SK-N-MC (cell line): ENCODE measurements around the gene ERGIC1.

Experiments used
- DNase-seq: peaks from one replicate; pipeline ENCODE4 v3.0.0-alpha.2; 2011; ENCODE audit warnings: low read depth, low spot score
- H3K27ac ChIP-seq: fragments of 200-600 bp; sonication (generic); 2 replicates; pipeline ENCODE4 v1.5.1; 2016; ENCODE audit warnings: mixed run types
- H3K36me3 ChIP-seq: fragments of 200-600 bp; sonication (generic); 2 replicates; pipeline ENCODE4 v1.6.1; 2017; ENCODE audit warnings: antibody characterized with exemption, low read length, mixed read lengths; ENCODE audit not compliant: insufficient read depth
- H3K4me3 ChIP-seq: fragments of 200-600 bp; sonication (generic); 2 replicates; pipeline ENCODE4 v1.5.1; 2016
- H3K9ac ChIP-seq: fragments of 200-600 bp; sonication (generic); 2 replicates; pipeline ENCODE4 v1.8.0; 2017; ENCODE audit warnings: mixed run types, mixed read lengths; ENCODE audit not compliant: insufficient read length
- H3K9me3 ChIP-seq: fragments of 200-600 bp; sonication (generic); 2 replicates; pipeline ENCODE4 v1.6.1; 2017; ENCODE audit warnings: low read depth, mild to moderate bottlenecking, antibody characterized with exemption, low read length, moderate library complexity, mixed read lengths
- EZH2 ChIP-seq: fragments of 200-600 bp; sonication (generic); IDR thresholded peaks from one replicate; pipeline ENCODE4 v1.6.1; 2017; ENCODE audit warnings: antibody characterized with exemption
- FOXP2 ChIP-seq: optimal IDR thresholded peaks from 2 replicates; pipeline ENCODE3; 2011; ENCODE audit warnings: mild to moderate bottlenecking, moderate library complexity; ENCODE audit not compliant: insufficient read depth; ENCODE audit errors: extremely low read length, control extremely low read depth
- POLR2AphosphoS5 ChIP-seq: IDR thresholded peaks from 2 replicates; pipeline ENCODE4 v1.6.1; 2012; ENCODE audit warnings: mild to moderate bottlenecking, low read depth, low read length, borderline replicate concordance

The ERGIC1 gene

GRCh38 chr5:172820046-172820767, 13.8 kb upstream of the ERGIC1 start:
- TF ChIP-seq POLR2AphosphoS5 (no peak), EZH2 (no peak), FOXP2 (no peak)
- Histone ChIP-seq H3K9ac (no peak overlapping the region), H3K9me3 (no peaks in the 10 kb centered on the region), H3K36me3 (no peaks in the 10 kb centered on the region), H3K27ac (no peak overlapping the region), H3K4me3 (no peak overlapping the region)
- DNase-seq: no peak

- no peak overlapping the region for H3K27ac ChIP-seq
- no peaks in the 10 kb centered on the region for H3K36me3 ChIP-seq
- no peaks in the 10 kb centered on the region for H3K9me3 ChIP-seq
- no peak for TF ChIP-seq POLR2AphosphoS5
- DNase-seq: no peak
- no peak overlapping the region for H3K9ac ChIP-seq
- no peak overlapping the region for H3K4me3 ChIP-seq
Measured at GRCh38 chr5:172821340-172821985, 12.6 kb upstream of the ERGIC1 start.

GRCh38 chr5:172823840-172824362, 10.2 kb upstream of the ERGIC1 start:
- no peak for DNase-seq
- no peaks in the 10 kb centered on the region for H3K36me3 ChIP-seq
- H3K9me3 ChIP-seq: no peaks in the 10 kb centered on the region
- TF ChIP-seq POLR2AphosphoS5: no peak
- H3K27ac ChIP-seq: no peak overlapping the region
- H3K9ac ChIP-seq: no peak overlapping the region
- no peak overlapping the region for H3K4me3 ChIP-seq

GRCh38 chr5:172825610-172826204, 8.3 kb upstream of the ERGIC1 start:
- no peaks in the 10 kb centered on the region for H3K9me3 ChIP-seq
- H3K27ac ChIP-seq: no peak overlapping the region
- no peak overlapping the region for H3K9ac ChIP-seq
- DNase-seq: no peak
- no peak overlapping the region for H3K4me3 ChIP-seq
- TF ChIP-seq POLR2AphosphoS5: no peak
- TF ChIP-seq FOXP2: no peak
- TF ChIP-seq EZH2: no peak
- H3K36me3 ChIP-seq: no peaks in the 10 kb centered on the region

GRCh38 chr5:172827841-172828240, 6.2 kb upstream of the ERGIC1 start:
- Histone ChIP-seq H3K36me3 (no peaks in the 10 kb centered on the region), H3K27ac (no peak overlapping the region), H3K9ac (no peak overlapping the region), H3K9me3 (no peaks in the 10 kb centered on the region), H3K4me3 (no peak overlapping the region)
- TF ChIP-seq FOXP2 (no peak), EZH2 (no peak), POLR2AphosphoS5 (no peak)
- no peak for DNase-seq

- no peaks in the 10 kb centered on the region for H3K9me3 ChIP-seq
- DNase-seq: no peak
Measured at GRCh38 chr5:172828911-172829431, 5.1 kb upstream of the ERGIC1 start.

GRCh38 chr5:172830275-172830799, 3.7 kb upstream of the ERGIC1 start:
- Histone ChIP-seq H3K9me3 (no peaks in the 10 kb centered on the region), H3K27ac (no peak overlapping the region), H3K36me3 (no peaks in the 10 kb centered on the region), H3K4me3 (no peak overlapping the region), H3K9ac (no peak overlapping the region)
- no peak for TF ChIP-seq FOXP2
- no peak for TF ChIP-seq POLR2AphosphoS5
- no peak for TF ChIP-seq EZH2
- DNase-seq: no peak

More at GRCh38 chr5:172828911-172829431, 5.1 kb upstream of the ERGIC1 start:
- H3K27ac ChIP-seq: no peak overlapping the region
- no peak overlapping the region for H3K9ac ChIP-seq
- TF ChIP-seq FOXP2: no peak
- TF ChIP-seq EZH2: no peak
- no peak for TF ChIP-seq POLR2AphosphoS5
- no peaks in the 10 kb centered on the region for H3K36me3 ChIP-seq
- H3K4me3 ChIP-seq: no peak overlapping the region
